Activated CD8-positive, alpha-beta memory T cell treated with anti-CD3 and anti-CD28 coated beads, Interleukin-2, amount 50 U/mL, for 48 hours (primary cell): ENCODE measurements around the gene CUBN.

Experiments used
- DNase-seq: peaks from one replicate; pipeline ENCODE4 v3.0.0-alpha.2; 2020

Gene CUBN

GRCh38 chr10:16975188-16975587, 154.4 kb downstream of the CUBN start:
- no peak for DNase-seq

- no peak for DNase-seq
These were observed 161.1 kb downstream of the CUBN start for GRCh38 chr10:16968416-16969041.

DNA sequence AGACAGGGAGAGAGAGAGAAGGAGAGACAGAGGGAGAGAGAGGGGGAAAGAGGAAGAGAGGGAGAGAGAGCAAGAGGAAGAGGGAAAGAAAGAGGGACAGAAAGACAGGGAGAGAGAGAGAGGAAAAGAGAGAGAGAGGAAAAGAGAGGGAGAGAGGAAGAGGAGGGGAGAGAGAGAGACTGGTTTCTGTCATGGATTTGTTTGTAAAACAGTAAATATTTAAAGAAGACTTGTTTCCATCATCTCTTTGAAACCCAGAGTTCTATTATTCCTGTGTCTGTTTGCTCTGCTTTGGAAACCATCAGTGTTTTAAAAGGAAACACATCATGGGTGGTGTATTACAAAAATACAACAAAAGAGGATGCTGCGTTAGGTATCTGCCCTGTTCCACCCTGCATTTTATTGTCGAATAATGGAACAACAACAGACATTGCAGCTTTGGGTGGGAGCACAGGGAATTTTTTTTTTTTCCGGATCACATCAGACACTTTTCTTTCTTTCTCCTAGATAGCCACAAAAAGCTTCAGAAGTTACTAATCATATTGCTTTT, 161.7 kb downstream of the CUBN start:
- DNase-seq = no peak

- DNase-seq = no peak
These were observed 162.4 kb downstream of the CUBN start for GRCh38 chr10:16966991-16967865.

- no peak for DNase-seq
These were observed 163.7 kb downstream of the CUBN start for GRCh38 chr10:16965740-16966447.

GRCh38 chr10:16965344-16965616, 164.3 kb downstream of the CUBN start:
- DNase-seq = no peak

DNA sequence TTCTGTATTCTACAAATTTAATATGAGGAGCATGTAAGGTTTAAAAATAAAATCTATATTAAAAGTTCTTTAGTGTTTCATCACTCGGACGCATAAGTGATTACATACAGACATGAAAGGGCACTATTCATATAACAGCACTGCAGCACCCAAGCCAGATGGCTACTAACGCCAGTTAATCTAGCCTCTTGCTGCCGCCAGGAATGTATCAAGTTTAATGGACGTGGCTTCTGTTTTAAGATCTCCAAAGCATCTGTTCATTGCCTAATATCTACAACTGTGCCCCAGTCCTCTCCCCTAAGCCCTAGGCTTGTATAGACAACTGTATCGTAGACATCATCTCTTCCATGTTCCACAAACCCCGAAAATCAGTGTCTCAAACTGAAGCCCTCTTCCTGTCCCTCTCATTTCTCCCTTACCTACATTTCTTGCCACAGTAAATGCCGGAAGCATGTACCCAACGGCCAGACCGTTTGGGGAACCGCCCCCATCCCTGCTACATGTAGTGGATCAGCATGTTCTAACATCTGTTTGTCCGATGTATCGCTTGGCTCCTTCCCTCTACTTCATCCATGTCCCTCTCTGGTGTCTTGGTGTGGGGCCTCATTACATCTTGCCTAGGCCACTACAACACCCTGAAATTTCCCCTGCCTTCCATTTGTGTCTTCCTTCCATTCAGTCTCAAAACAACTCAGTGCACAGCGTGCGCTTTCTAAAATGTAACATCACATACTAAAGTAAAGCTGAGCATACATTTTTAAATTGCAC, 164.9 kb downstream of the CUBN start:
- DNase-seq = no peak

GRCh38 chr10:16960551-16960950, 169.1 kb downstream of the CUBN start:
- DNase-seq = no peak

GRCh38 chr10:16957038-16957437, 172.6 kb downstream of the CUBN start:
- no peak for DNase-seq

DNA sequence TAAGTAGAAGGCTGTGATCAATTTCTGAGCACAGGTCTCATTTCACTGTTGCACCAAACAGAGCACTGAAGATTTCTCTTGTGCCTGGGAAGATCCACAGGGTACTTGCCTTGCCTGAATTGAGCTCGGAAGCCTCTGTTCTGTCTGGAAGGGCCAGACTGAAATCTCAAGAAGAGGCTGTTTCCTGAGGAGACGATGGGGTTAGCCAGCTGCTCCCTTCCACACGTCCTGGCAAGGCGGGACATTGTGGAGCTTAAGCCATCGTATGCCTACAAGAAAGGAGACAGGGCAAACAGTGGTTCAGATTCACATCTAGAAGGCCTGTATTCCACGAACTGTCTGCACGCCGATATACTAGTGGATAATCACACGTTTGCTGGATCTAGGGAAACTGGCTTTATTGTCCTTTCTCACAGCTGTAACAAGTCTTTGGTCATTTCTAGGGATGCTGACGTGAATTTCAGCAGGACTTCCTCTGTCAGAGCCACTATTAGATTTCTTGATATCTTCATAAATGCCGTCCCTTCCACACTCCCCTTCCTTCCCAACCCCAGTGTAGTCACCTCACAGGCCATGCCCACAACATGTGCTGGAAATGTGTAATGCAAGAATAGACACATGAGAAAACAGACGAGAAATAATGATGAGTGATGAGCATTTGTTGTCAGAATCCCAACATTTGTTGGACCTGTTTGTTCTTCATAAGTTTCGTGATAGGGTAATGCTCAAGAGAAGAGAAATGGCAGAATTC, 175.2 kb downstream of the CUBN start:
- DNase-seq = no peak

- no peak for DNase-seq
These were observed 176.3 kb downstream of the CUBN start for GRCh38 chr10:16953270-16953669.

- DNase-seq = no peak
These were observed 177.0 kb downstream of the CUBN start for GRCh38 chr10:16952610-16953009.

DNA sequence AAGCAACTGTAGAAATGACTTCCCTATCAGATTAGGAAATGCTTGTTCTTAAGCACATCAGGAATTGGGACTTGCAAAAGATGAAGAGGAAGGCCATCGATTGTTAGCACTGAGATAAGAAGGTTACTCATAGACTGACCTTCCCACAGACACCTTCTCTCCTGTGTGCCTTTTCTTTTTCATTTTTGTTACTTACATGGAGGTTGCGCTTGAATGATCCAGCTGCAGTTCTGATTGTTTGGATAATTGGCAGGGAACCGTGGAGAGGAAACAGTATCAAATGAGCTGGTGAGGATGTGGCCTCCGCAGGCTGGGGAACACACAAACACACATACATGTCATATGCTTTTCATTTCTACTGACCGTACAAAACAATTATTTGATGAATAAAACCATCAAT, 177.5 kb downstream of the CUBN start:
- DNase-seq = no peak

DNA sequence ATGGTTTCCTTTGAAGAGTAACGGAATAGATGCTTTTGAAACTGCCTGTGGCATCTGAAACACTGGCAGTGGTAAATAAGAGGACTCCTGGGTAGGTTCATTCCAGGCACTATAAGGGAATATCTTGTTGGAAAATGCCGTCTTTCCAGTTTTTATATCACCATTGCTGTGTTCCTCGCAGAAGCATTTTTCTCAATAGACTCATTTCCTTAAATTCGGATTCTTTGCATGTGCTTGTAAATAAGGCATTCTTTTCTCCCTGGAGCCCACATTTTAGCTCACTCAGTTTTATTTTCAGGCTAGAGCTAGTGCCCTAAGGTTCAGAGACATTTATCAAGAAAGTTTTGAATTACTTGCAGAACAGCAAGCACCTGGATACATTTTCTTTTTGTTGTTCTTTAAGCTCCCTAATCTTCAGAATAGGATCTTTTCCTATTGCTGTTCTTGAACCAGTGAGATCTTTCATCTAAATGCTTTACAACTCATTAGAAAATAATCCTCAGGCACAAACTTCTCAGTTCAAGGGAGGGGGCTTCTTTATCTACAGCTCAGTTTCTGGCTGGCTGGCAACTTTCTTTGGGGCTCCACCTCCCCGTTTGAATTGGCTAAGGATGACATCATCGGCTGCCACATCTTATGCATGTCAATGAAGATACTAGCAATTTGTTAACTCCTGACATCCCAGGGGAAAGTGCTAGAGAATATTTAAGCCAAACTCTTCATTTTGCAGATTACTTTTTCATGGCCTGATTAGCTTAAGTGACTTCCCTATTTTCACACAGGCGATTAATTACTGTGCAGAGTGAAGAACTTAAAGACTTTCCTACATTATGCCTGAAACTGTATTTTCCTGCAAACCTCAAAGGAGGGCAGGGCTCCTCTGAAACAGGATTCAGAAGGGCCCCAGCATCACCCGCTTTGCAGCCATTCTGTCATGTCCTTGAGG, 178.7 kb downstream of the CUBN start:
- no peak for DNase-seq

DNA sequence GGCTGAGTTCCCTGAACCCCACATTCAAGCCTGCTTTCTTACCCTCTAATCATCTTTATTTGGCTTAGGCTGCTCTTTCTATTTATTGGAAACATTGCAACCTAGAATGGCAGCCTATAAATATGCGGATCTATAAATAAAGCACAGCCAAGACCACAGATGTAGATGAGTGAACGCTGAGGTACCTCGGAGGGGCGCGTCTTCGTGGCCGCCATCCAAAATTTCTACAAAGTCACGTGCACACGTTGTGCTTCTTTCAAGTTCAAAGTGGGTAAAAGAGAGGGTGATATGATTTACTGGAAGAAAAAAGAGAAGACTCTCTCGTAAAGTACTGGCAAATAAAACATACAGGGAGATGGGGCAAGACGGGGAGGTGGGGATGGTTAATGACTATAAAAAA, 179.8 kb downstream of the CUBN start:
- no peak for DNase-seq

- DNase-seq = no peak
These were observed 181.2 kb downstream of the CUBN start for GRCh38 chr10:16948361-16948760.

GRCh38 chr10:16947069-16947468, 182.5 kb downstream of the CUBN start:
- no peak for DNase-seq

- DNase-seq = no peak
These were observed 184.0 kb downstream of the CUBN start for GRCh38 chr10:16945593-16945992.

- no peak for DNase-seq
These were observed 184.6 kb downstream of the CUBN start for GRCh38 chr10:16944986-16945385.

DNA sequence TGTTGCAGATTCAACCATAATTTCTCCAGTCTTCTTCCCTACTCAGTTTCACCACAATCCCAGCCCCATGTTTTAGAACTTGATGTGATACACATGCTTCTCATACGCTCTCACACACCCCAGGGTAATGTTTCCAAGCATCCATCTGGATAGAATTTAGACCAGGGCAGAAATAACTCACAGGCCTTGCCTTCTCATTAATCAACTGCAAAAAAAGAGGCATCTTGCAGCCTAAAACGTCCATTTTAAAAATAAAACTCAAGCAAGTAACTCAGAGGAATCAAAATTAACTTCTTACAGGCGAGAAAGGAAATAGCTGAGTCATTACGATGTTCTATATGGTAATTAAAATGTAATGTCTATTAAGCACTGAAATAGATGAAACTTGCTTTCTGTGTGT, 185.2 kb downstream of the CUBN start:
- DNase-seq = no peak
